BE2C (cell line): ENCODE measurements around the gene CHRNA7.
A peak's percentile ranks its signal among the peaks of the same experiment; 100 is the strongest.

Experiments
- DNase-seq: peaks from one replicate; pipeline ENCODE4 v3.0.0-alpha.2; 2020
- H3K27me3 ChIP-seq: fragments of 250-450 bp; sonication (Bioruptor Pico); 2 replicates; pipeline ENCODE4 v1.5.1; 2020; ENCODE audit warnings: mild to moderate bottlenecking
- H3K36me3 ChIP-seq: fragments of 250-450 bp; sonication (Bioruptor Pico); 2 replicates; pipeline ENCODE4 v1.5.1; 2020; ENCODE audit warnings: mild to moderate bottlenecking
- H3K4me1 ChIP-seq: fragments of 250-450 bp; sonication (Bioruptor Pico); 2 replicates; pipeline ENCODE4 v1.5.1; 2020
- H3K4me3 ChIP-seq: 2 replicates; pipeline ENCODE4 v1.5.1; 2011; ENCODE audit warnings: low read depth, low read length
- H3K9me3 ChIP-seq: fragments of 250-450 bp; sonication (Bioruptor Pico); 2 replicates; pipeline ENCODE4 v1.5.1; 2020
- CTCF ChIP-seq: IDR thresholded peaks from 2 replicates; pipeline ENCODE4 v1.5.1; 2012; ENCODE audit warnings: mild to moderate bottlenecking, low read depth, low read length

Gene CHRNA7

DNA sequence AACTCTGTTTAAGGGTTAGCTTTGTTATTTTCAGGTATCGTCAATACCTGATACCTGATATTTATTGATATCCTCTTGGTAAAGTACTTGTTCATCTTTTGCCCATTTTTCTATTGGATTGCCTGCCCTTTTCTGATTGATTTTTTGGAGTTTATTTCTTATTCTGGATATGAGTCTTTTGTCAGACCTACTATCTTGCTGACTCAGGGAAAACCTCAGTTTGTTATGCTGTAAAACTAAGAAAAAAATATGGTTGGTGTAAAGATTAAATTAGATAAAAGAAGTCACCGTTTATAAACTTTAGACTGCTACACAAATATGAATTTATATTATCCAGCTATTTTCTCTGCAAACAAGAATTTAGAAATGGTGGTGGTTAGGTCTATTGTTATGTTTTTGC, 65.9 kb downstream of the CHRNA7 start:
- no peak for DNase-seq
- Histone ChIP-seq H3K4me3 (no peak overlapping the region), H3K9me3 (no peaks in the 10 kb centered on the region), H3K4me1 (peaks cover 71% of the 10 kb centered on the region), H3K27me3 (no peaks in the 10 kb centered on the region), H3K36me3 (no peaks in the 10 kb centered on the region)
- TF ChIP-seq CTCF, result no peak

- no peaks in the 10 kb centered on the region for H3K9me3 ChIP-seq
- DNase-seq, result peak; percentile 78
- no peaks in the 10 kb centered on the region for H3K27me3 ChIP-seq
- peaks cover 67% of the 10 kb centered on the region for H3K4me1 ChIP-seq
- TF ChIP-seq CTCF, result no peak
- H3K36me3 ChIP-seq, result no peaks in the 10 kb centered on the region
- no peak overlapping the region for H3K4me3 ChIP-seq
Measured at GRCh38 chr15:32096916-32097617, 66.8 kb downstream of the CHRNA7 start.

DNA sequence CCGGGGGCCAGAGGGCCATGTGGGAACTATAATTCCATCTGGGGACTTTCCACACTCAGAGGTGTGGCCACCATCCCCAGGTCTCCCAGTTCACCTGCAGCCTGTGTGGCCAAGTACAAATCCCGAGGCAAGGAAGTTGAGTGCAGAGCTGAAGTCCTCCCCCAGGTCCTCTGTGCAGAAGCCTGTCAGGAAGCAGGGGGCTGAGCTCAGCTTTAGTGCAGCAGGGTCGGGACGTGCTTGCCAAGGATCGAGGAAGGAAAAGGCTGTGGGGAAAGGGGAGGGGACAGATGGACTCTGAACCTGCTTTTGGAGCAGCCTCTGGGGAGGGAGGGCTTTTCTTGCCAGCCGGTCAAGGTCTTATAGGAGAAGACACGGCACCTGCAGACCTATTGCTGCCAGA, 67.7 kb downstream of the CHRNA7 start:
- H3K4me1 ChIP-seq, result peaks cover 61% of the 10 kb centered on the region
- no peak overlapping the region for H3K4me3 ChIP-seq
- H3K9me3 ChIP-seq, result no peaks in the 10 kb centered on the region
- no peak for TF ChIP-seq CTCF
- no peaks in the 10 kb centered on the region for H3K27me3 ChIP-seq
- H3K36me3 ChIP-seq, result no peaks in the 10 kb centered on the region
- no peak for DNase-seq

DNA sequence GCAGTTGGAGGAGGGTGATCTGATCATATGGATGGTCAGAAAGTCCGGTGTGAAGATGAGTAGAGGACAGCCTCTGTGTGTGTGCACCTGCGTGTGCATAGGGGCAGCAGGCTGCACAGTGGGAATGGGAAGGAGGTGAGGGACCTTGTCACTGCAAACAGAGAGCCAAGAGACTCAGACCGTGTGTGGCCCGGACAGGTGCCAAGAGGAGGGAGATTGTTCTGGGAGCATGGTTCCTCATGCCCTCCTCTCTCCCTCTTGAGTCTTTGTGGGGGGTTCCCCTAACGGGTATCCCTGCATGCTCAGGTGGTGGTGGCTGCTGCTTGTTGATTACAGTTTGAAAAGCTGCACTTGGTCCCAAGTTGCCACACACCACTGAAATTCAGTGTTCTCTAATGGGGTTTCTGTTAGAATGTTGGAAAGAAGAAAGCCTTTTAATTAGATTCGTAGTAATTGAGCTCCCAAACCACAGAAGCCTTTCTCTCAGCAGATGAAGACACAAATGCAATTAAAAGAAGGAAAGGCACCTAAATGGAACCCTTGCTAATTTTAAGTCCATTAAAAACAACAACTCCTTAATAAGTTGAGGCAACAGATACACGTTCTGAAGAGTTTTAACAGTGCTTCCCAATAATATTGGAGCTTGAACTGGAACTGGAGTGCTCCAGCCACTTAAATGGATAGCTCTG, 68.9 kb downstream of the CHRNA7 start:
- peaks cover 51% of the 10 kb centered on the region for H3K4me1 ChIP-seq

DNA sequence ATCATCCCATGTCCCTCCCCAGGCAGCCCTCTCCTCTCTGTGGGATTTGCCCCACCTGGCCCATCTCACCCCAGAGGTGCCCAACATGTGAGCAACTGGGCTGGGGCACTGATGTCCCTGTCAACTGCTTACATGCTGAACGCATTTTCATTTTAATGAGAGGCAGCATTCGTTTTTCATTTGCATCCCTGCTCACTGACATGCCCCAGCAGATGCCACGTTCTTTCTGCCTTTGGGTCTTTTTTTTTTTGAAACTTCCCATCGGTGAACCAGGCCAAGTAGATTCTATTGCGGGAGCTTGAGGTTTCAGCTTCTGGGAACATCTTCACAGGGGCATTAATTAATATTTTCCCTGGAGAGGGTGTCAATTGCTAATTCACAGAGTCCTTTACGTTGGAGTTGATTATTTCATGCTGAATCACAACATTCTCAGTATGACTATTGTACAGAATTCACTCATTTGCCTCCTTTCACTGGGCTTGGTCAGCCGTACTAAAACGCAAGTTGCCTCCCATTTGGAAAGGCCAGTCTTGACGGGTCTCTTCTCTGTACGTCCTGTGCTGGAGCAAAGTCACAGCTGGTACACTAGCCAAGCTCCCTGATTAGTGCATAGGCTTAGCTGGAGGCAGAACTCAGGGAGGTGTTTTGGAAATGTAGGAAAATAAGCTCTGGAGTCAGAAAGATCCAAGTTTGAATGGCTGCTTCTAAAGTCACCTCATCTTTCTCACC, 69.8 kb downstream of the CHRNA7 start:
- H3K27me3 ChIP-seq, result no peaks in the 10 kb centered on the region
- no peak for DNase-seq
- TF ChIP-seq CTCF, result no peak

More for the DNA sequence above, 68.9 kb downstream of the CHRNA7 start:
- no peak overlapping the region for H3K4me3 ChIP-seq
- H3K36me3 ChIP-seq, result peaks cover 4% of the 10 kb centered on the region; the same call in 1 of the 2 replicates
- H3K27me3 ChIP-seq, result no peaks in the 10 kb centered on the region
- no peak for DNase-seq
- H3K9me3 ChIP-seq, result no peaks in the 10 kb centered on the region
- TF ChIP-seq CTCF, result no peak

More for the DNA sequence above, 69.8 kb downstream of the CHRNA7 start:
- Histone ChIP-seq H3K9me3 (no peaks in the 10 kb centered on the region), H3K4me3 (no peak overlapping the region), H3K4me1 (peaks cover 50% of the 10 kb centered on the region), H3K36me3 (peaks cover 4% of the 10 kb centered on the region; the same call in 1 of the 2 replicates)
